SK-N-MC (cell line): ENCODE data around the gene DISC1.

ENCODE experiments used
- DNase-seq: peaks from one replicate; pipeline ENCODE4 v3.0.0-alpha.2; 2011; ENCODE audit warnings: low read depth, low spot score
- H3K27ac ChIP-seq: fragments of 200-600 bp; sonication (generic); 2 replicates; pipeline ENCODE4 v1.5.1; 2016; ENCODE audit warnings: mixed run types
- H3K36me3 ChIP-seq: fragments of 200-600 bp; sonication (generic); 2 replicates; pipeline ENCODE4 v1.6.1; 2017; ENCODE audit warnings: antibody characterized with exemption, low read length, mixed read lengths; ENCODE audit not compliant: insufficient read depth
- H3K4me3 ChIP-seq: fragments of 200-600 bp; sonication (generic); 2 replicates; pipeline ENCODE4 v1.5.1; 2016
- H3K9ac ChIP-seq: fragments of 200-600 bp; sonication (generic); 2 replicates; pipeline ENCODE4 v1.8.0; 2017; ENCODE audit warnings: mixed run types, mixed read lengths; ENCODE audit not compliant: insufficient read length
- H3K9me3 ChIP-seq: fragments of 200-600 bp; sonication (generic); 2 replicates; pipeline ENCODE4 v1.6.1; 2017; ENCODE audit warnings: low read depth, mild to moderate bottlenecking, antibody characterized with exemption, low read length, moderate library complexity, mixed read lengths
- EZH2 ChIP-seq: fragments of 200-600 bp; sonication (generic); IDR thresholded peaks from one replicate; pipeline ENCODE4 v1.6.1; 2017; ENCODE audit warnings: antibody characterized with exemption
- FOXP2 ChIP-seq: optimal IDR thresholded peaks from 2 replicates; pipeline ENCODE3; 2011; ENCODE audit warnings: mild to moderate bottlenecking, moderate library complexity; ENCODE audit not compliant: insufficient read depth; ENCODE audit errors: extremely low read length, control extremely low read depth
- POLR2AphosphoS5 ChIP-seq: IDR thresholded peaks from 2 replicates; pipeline ENCODE4 v1.6.1; 2012; ENCODE audit warnings: mild to moderate bottlenecking, low read depth, low read length, borderline replicate concordance

Gene DISC1

GRCh38 chr1:231729544-231729943 lies 103.0 kb downstream of the DISC1 start:
- no peaks in the 10 kb centered on the region for H3K9me3 ChIP-seq
- H3K27ac ChIP-seq: no peak overlapping the region
- DNase-seq: no peak
- no peaks in the 10 kb centered on the region for H3K36me3 ChIP-seq
- H3K4me3 ChIP-seq: no peak overlapping the region
- no peak overlapping the region for H3K9ac ChIP-seq
- TF ChIP-seq FOXP2 (no peak), POLR2AphosphoS5 (no peak), EZH2 (no peak)

- TF ChIP-seq POLR2AphosphoS5 (no peak), EZH2 (no peak), FOXP2 (no peak)
- H3K27ac ChIP-seq: no peak overlapping the region
- no peak for DNase-seq
Observed at GRCh38 chr1:231731268-231731667, 104.7 kb downstream of the DISC1 start.

GRCh38 chr1:231733063-231733462 lies 106.5 kb downstream of the DISC1 start:
- Histone ChIP-seq H3K4me3 (no peak overlapping the region), H3K27ac (no peak overlapping the region), H3K9me3 (no peaks in the 10 kb centered on the region), H3K36me3 (no peaks in the 10 kb centered on the region), H3K9ac (no peak overlapping the region)
- DNase-seq: no peak
- TF ChIP-seq FOXP2 (no peak), POLR2AphosphoS5 (no peak), EZH2 (no peak)

More at GRCh38 chr1:231731268-231731667, 104.7 kb downstream of the DISC1 start:
- H3K9ac ChIP-seq: no peak overlapping the region
- no peak overlapping the region for H3K4me3 ChIP-seq
- no peaks in the 10 kb centered on the region for H3K9me3 ChIP-seq
- no peaks in the 10 kb centered on the region for H3K36me3 ChIP-seq

GRCh38 chr1:231733672-231734071 lies 107.1 kb downstream of the DISC1 start:
- Histone ChIP-seq H3K4me3 (no peak overlapping the region), H3K9me3 (no peaks in the 10 kb centered on the region), H3K36me3 (no peaks in the 10 kb centered on the region), H3K9ac (no peak overlapping the region), H3K27ac (no peak overlapping the region)
- DNase-seq: no peak
- TF ChIP-seq POLR2AphosphoS5: no peak
- TF ChIP-seq FOXP2: no peak
- TF ChIP-seq EZH2: no peak

- Histone ChIP-seq H3K27ac (no peak overlapping the region), H3K9me3 (no peaks in the 10 kb centered on the region), H3K36me3 (no peaks in the 10 kb centered on the region), H3K4me3 (no peak overlapping the region), H3K9ac (no peak overlapping the region)
- TF ChIP-seq POLR2AphosphoS5 (no peak), EZH2 (no peak), FOXP2 (no peak)
- no peak for DNase-seq
Observed at GRCh38 chr1:231734417-231734816, 107.8 kb downstream of the DISC1 start.

- Histone ChIP-seq H3K4me3 (no peak overlapping the region), H3K27ac (no peak overlapping the region), H3K9ac (no peak overlapping the region), H3K9me3 (no peaks in the 10 kb centered on the region), H3K36me3 (no peaks in the 10 kb centered on the region)
- DNase-seq: no peak
- no peak for TF ChIP-seq POLR2AphosphoS5
- no peak for TF ChIP-seq EZH2
- no peak for TF ChIP-seq FOXP2
Observed at GRCh38 chr1:231735411-231735810, 108.8 kb downstream of the DISC1 start.

- Histone ChIP-seq H3K4me3 (no peak overlapping the region), H3K36me3 (no peaks in the 10 kb centered on the region), H3K9ac (no peak overlapping the region), H3K27ac (no peak overlapping the region), H3K9me3 (no peaks in the 10 kb centered on the region)
- DNase-seq: no peak
- no peak for TF ChIP-seq POLR2AphosphoS5
- no peak for TF ChIP-seq EZH2
- TF ChIP-seq FOXP2: no peak
Observed at GRCh38 chr1:231735941-231736340, 109.4 kb downstream of the DISC1 start.

GRCh38 chr1:231736464-231736863 lies 109.9 kb downstream of the DISC1 start:
- Histone ChIP-seq H3K36me3 (no peaks in the 10 kb centered on the region), H3K9me3 (no peaks in the 10 kb centered on the region), H3K27ac (no peak overlapping the region), H3K9ac (no peak overlapping the region), H3K4me3 (no peak overlapping the region)
- TF ChIP-seq FOXP2 (no peak), EZH2 (no peak), POLR2AphosphoS5 (no peak)
- DNase-seq: no peak

GRCh38 chr1:231738554-231738953 lies 112.0 kb downstream of the DISC1 start:
- no peak for TF ChIP-seq FOXP2
- Histone ChIP-seq H3K4me3 (no peak overlapping the region), H3K27ac (no peak overlapping the region), H3K9me3 (no peaks in the 10 kb centered on the region), H3K36me3 (no peaks in the 10 kb centered on the region), H3K9ac (no peak overlapping the region)
- no peak for DNase-seq

GRCh38 chr1:231743966-231744365 lies 117.4 kb downstream of the DISC1 start:
- Histone ChIP-seq H3K9ac (no peak overlapping the region), H3K9me3 (0 out of 2 replicates have a peak, but pooled peaks cover 2% of the 10 kb centered on the region), H3K36me3 (no peaks in the 10 kb centered on the region), H3K27ac (no peak overlapping the region), H3K4me3 (no peak overlapping the region)
- no peak for DNase-seq
- no peak for TF ChIP-seq FOXP2
